ENCODE data around the gene GNG7. TPM values are rescaled to one million over a fixed set of nuclear protein-coding genes. Genes with fewer than 3 reads are reported as not detected.

The GNG7 gene
- total RNA-seq, 1 experiment from 2014 or later = 7.7 TPM

DNA sequence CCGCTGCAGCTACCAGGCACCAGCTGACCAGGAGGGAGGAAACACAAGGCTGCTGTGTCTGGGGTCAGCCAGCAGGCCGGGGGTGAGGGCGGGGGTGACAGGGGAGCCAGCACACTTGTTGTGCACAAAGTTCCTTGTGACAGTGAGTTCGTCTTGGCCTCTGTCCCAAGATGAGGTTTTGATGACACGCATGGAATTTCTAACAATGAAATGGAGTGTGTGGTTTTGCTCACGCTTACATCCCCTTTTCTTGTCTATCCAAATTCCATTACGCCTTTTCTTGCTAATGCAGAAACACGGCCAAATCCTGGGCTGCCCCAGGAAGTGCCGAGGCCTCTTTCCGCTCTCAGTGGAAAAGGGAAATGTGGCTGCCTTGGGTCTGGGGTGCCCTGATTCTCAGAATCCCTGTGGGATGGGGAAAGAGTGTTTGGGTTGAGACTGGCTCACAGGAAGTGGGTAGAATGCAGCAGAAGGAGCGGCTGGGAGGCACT lies 152.7 kb downstream of the GNG7 start:
- no peaks in the 10 kb centered on the region for H3K79me1 ChIP-seq (ENCODE audit: insufficient read depth, low read depth, low read length, poor library complexity, severe bottlenecking)
- H4K20me1 ChIP-seq (ENCODE audit: control insufficient read depth, insufficient read depth, insufficient read length) = no peaks in the 10 kb centered on the region
- no peak overlapping the region for H2AK5ac ChIP-seq (ENCODE audit: insufficient read length, low read length)
- no peak overlapping the region for H2BK5ac ChIP-seq (ENCODE audit: insufficient read length, low read length)
- Mint-ChIP-seq H3K36me3 (ENCODE audit: insufficient read depth in 1 of 3, low read depth in 3 of 3) (peaks cover 0 to 4% (median 0%) of the 10 kb centered on the region in 3 experiments; a peak in 2 of 7 replicates), H3K4me1 (peaks cover 10 to 17% of the 10 kb centered on the region in 2 experiments), H3K4me3 (no peak overlapping the region; a peak in 1 of 5 replicates), H3K27me3 (ENCODE audit: low read depth) (peaks cover 2% of the 10 kb centered on the region; the same call in 1 of the 2 replicates), H3K27ac (peak overlapping the region in 1 of 3 experiments; percentile 91; a peak in 2 of 7 replicates), H3K9me3 (peaks cover 3% of the 10 kb centered on the region in 2 experiments; a peak in 2 of 5 replicates)
- no peak for DNase-seq
- H2BK120ac ChIP-seq (ENCODE audit: low read depth, low read length, poor library complexity, severe bottlenecking) = no peak overlapping the region
- H2BK20ac ChIP-seq (ENCODE audit: low read depth, low read length, poor library complexity, severe bottlenecking) = no peak overlapping the region
- no peak overlapping the region for H3K14ac ChIP-seq (ENCODE audit: insufficient read depth, low read length)
- H4K5ac ChIP-seq (ENCODE audit: insufficient read length, low read depth, low read length) = no peak overlapping the region
- no peaks in the 10 kb centered on the region for H3K79me2 ChIP-seq (ENCODE audit: insufficient read depth, low read length)
- no peak overlapping the region for H3K27ac ChIP-seq (ENCODE audit: insufficient read length, low read depth, low read length)
- no peaks in the 10 kb centered on the region for H3K27me3 ChIP-seq (ENCODE audit: insufficient read depth, low read length)
- no peaks in the 10 kb centered on the region for H3K9me3 ChIP-seq (ENCODE audit: control insufficient read depth, low read depth, low read length)
- no peak overlapping the region for H4K8ac ChIP-seq (replicated peaks; ENCODE audit: insufficient read length, low read depth, low read length)
- H3K18ac ChIP-seq (ENCODE audit: insufficient read length, low read depth, low read length) = no peak overlapping the region
- no peaks in the 10 kb centered on the region for H3K23me2 ChIP-seq (ENCODE audit: insufficient read length, low read depth, low read length, poor library complexity, severe bottlenecking)
- no peak overlapping the region for H3K9ac ChIP-seq (ENCODE audit: extremely low read depth, insufficient read length, low read length)
- H2BK12ac ChIP-seq (ENCODE audit: insufficient read length, low read depth, low read length) = no peak overlapping the region
- H4K91ac ChIP-seq (ENCODE audit: insufficient read length, low read depth, low read length) = no peak overlapping the region
- H3K4me2 ChIP-seq (ENCODE audit: insufficient read depth, insufficient read length, low read length) = no peak overlapping the region
- TF ChIP-seq, protein P1, sequence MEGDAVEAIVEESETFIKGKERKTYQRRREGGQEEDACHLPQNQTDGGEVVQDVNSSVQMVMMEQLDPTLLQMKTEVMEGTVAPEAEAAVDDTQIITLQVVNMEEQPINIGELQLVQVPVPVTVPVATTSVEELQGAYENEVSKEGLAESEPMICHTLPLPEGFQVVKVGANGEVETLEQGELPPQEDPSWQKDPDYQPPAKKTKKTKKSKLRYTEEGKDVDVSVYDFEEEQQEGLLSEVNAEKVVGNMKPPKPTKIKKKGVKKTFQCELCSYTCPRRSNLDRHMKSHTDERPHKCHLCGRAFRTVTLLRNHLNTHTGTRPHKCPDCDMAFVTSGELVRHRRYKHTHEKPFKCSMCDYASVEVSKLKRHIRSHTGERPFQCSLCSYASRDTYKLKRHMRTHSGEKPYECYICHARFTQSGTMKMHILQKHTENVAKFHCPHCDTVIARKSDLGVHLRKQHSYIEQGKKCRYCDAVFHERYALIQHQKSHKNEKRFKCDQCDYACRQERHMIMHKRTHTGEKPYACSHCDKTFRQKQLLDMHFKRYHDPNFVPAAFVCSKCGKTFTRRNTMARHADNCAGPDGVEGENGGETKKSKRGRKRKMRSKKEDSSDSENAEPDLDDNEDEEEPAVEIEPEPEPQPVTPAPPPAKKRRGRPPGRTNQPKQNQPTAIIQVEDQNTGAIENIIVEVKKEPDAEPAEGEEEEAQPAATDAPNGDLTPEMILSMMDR (conservative IDR thresholded peaks at IDR 0.05) = no peak
- no peak overlapping the region for H3T11ph ChIP-seq (ENCODE audit: low read length)
- H3K4me1 ChIP-seq (ENCODE audit: insufficient read depth, low read length) = no peaks in the 10 kb centered on the region
- H2AFZ ChIP-seq (ENCODE audit: low read length) = no peak overlapping the region
- no peak overlapping the region for H3K56ac ChIP-seq (ENCODE audit: insufficient read length, low read depth, low read length)
- H2BK15ac ChIP-seq (ENCODE audit: low read depth, low read length) = no peak overlapping the region
- no peak overlapping the region for H3K23ac ChIP-seq (ENCODE audit: insufficient read length, low read depth, low read length)
- no CpG with 5 or more reads among the region's 11 CpGs for WGBS (ENCODE audit: extremely low coverage, insufficient read length, low lambda C conversion rate)
- no peak overlapping the region for H3K4ac ChIP-seq (ENCODE audit: low read depth, low read length)
